Hypothalamus (tissue), 51 donors: ENCODE data around the gene ZNF512B.
"Not testable (repeated sequence)": the region's sequence is repeated elsewhere in the genome, so short reads cannot be mapped to it uniquely, and the experiment has no call there.

ENCODE experiments used
- DNase-seq, 51 donors: peaks; one replicate each; lab custom pipeline; 2025; lab: John Stamatoyannopoulos, UW

Gene ZNF512B

DNA sequence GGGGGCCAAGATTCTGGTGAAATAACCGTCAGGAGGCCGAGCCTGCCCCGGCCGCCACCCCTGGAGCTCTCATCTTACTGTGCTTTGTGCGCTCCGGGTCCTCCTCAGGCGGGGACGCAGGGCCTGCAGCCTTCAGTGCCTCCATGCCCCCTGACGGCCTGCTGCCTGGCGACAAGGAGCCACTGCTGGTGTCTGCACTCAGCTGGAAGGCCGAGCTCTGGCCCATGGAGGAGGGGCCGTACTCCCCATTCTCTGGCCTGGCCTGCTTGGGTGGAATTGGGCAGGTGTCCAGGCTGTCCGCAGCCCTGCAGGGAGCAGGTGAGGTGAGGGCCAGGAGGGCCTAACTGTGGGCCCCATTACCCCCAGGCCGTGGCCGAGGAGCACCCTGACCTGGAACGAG lies 5.3 kb downstream of the ZNF512B start:
- DNase-seq = no peak

DNA sequence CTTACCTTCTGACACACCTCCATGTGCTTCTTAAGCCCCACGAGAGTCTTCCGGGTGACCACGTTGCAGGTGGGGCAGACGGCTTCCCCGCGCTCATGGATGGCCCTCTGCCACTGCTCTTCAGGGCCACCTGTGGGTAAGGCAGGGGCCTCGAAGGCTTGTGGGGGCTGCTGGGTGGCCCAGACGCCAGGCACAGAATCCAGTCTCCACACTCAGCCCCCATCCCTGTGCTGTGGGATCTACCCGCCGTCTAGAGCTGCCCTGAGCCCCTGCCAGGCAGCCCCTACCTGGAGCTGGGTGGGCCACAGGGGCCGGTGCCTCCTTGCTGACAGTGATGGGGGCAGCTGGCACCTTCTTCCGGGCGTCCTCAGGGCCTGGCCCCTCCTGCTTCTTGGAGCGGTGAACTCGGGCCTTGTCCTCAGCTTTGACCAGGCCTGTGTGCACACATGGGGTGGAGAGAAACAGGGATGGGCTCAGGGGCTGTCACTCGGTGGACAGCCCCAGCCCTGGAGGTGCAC lies 5.9 kb downstream of the ZNF512B start:
- DNase-seq = no peak

DNA sequence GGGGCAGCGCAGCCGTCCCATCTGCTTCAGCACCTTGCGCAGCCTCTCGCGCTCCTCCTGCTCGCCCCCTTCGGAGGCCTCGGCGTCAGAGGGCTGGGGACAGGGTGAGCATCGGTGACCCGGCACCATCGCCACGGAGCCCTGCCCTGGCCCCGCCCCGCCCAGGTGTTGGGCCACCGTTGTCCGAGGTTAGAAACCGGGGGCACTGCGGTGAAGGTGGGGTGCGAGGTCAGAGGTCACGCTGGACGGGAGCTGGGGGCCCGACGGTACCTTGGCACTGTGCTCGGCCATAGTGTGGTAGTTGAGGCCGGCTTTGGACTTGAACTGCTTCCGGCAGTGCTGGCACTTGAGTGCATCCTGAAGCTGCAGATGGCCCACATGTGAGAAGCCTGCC lies 6.4 kb downstream of the ZNF512B start:
- DNase-seq = no peak

DNA sequence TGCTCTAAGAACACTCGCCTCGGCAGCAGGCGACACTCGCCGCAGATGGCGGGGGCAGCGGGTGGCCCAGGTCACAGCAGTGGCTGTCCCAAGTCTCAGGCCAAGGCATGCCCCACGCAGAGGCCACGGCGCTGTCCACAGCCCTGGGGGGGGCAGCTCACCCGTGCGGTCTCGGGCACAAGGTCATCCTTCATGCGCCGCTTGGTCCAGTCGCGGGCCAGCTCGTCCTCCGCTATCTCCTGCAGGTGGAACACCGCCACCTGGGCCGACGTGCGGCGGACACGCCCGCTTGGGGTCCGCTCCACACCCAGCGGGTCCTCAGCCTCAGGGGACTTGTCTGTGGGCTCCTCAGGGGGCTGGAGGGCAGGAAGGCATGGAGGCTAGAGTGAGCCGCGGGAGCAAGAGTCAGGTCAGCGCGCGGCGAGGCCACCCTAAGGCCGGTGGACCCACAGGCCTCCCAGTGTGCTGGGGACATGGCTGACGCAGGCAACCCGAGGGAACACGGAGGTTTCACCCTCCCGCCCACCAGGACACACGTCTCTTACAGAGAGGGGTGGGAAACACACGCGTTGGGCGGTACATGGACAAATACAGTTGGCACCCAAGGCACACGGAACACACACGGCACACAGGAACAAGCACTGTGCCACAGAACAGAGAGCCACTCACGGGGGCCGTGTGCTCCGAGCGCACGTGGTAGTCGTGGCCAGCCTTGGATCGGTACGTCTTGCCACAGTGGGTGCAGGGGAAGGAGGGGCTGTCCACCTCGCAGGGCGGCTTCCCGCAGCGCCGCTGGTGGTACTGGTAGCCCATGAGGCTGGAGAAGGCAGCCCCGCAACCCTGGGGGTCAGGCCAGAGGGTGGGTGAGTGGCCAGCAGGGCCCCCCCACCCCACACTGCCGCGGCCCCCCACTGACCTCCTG lies 7.0 kb downstream of the ZNF512B start:
- DNase-seq = no peak

DNA sequence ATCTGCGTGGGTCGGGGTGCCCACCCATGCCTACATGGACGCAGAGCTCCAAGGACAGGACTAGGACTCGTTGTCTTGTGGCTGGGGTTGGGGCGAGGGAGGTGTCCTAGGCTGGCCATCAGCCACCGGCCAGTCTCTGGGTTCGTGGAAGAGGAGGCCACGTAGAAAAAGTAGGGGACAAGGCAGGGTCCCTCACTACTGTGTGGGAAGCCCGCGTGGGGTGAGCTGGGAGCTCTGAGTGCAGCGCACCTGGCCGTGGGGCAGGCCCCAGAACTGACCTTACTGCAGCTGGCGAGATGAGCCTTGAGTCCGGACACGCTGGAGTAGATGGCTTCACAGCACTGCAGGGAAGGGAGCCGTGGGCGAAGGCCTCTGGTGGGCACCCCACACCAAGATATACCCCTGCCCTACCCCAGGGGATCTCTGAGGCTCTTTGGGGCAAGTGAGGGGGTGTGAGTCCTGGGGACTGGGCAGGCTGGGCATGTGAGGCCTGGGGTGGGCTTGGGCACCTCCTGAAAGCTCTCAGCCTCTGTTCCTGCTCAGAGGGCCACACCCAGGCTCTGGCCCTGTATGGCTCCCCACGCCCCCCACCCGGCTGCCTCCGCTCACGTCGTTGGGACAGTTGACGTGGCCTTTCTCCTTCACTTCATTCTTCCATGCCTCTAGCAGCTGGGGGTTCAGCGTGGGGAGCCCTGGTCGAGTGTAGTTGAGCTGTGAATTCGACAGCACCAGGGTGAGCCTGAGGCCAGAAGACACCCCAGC lies 7.9 kb downstream of the ZNF512B start:
- DNase-seq = no peak

DNA sequence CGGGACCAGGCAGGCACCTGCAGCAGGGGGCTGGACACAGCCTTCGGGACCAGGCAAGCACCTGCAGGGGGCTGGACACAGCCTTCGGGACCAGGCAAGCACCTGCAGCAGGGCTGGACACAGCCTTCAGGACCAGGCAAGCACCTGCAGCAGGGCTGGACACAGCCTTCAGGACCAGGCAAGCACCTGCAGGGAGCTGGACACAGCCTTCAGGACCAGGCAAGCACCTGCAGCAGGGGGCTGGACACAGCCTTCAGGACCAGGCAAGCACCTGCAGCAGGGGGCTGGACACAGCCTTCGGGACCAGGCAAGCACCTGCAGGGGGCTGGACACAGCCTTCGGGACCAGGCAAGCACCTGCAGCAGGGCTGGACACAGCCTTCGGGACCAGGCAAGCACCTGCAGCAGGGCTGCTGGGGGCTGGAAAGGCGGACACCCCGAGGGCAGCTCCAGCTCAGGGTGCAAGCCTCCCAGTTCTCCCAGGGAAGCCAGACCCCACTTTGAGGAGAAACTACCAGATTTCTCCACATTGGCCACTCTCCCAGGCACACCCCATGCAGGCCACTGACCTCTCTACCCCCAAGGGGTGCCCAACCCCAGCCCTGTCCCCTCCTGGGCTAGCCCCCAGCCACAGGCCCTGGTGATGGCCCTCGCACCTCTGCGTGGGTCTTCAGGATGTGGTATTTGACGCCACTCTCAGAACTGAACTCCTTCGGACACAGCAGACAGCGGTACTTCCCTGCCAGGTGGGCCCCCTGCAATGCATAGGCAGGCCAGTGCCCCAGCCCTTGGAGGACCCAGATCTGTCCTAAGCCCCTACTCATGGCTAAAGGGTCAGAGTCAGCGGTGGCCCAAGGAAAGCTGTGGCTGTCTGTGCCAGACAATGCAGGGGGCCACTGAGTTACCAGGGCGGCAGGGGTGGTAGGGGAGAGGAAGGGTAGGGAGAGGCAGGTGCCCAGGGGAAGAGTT lies 8.8 kb downstream of the ZNF512B start:
- DNase-seq = not testable (repeated sequence)

DNA sequence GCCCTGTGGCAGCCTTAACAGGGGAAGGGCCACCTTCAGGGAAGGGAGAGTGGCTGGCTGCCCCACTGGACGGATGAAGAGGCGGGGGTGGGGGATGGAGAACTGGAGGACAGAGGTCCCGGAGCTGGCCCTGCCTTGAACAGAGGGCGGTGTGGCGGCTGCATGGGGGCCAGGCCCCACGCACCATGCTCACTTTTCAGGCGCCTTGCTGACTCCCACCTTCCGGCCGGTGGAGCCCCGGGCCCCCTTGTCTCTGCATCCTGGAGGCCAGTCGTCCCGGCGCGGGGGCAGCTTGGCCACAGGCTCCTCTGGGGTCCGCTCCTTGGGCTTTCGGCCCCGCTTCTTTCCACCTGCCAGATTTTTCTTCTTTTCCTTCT lies 10.0 kb downstream of the ZNF512B start:
- DNase-seq = no peak

DNA sequence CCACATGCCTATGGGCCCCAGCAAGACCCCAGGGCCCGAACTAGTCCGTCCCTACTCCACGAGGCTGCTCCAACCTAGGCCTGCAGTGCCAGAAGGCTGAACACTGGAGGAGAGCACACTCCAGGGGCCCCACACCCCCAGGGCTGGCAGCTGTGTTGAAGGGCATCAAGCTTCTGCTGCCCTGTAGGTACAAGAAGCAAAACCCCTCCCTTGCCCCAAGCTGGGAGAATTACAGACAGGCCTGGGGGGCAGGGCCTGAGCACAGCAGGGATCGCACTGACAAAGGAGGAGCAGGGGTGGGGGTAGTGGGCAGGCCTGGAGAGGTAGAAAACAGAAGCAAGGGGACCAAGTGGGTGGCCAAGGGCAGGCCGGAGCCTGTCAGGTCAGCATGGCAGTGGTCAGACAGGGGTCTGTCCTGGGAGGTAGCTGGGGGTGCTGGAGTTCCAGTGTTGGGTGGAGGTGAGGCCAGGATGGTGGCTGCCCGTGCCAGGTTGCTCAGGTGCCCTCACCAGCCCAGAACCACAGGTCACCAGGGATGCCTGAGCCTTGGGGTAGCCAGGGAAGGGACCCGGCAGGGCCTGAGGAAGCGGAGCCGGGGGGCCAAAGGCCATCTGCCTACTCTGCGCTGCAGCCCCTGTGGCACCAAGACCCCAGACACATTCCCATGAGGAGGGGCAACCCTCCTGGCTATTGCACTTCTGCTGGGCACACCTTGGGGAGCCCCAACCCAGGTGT lies 10.6 kb downstream of the ZNF512B start:
- DNase-seq = no peak

DNA sequence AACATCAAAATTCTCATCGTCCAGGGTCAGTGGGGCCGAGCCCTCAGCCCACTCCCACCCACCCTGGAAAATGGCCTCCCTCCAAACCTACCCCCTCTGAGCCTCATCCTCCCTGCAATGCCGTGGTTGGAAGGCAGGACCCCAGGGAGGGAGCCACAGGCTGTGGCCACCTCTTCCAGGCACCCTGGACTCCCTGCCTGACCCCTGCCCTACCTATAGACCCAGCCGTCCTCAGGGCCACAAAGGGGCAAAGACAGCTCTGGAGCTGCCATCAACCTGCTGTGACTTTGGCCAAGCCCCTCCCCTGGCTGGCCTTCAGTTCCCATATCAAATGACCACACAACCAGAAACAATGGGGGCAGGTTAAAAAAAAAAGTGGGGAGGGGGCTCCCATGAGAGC lies 11.3 kb downstream of the ZNF512B start:
- no peak for DNase-seq

DNA sequence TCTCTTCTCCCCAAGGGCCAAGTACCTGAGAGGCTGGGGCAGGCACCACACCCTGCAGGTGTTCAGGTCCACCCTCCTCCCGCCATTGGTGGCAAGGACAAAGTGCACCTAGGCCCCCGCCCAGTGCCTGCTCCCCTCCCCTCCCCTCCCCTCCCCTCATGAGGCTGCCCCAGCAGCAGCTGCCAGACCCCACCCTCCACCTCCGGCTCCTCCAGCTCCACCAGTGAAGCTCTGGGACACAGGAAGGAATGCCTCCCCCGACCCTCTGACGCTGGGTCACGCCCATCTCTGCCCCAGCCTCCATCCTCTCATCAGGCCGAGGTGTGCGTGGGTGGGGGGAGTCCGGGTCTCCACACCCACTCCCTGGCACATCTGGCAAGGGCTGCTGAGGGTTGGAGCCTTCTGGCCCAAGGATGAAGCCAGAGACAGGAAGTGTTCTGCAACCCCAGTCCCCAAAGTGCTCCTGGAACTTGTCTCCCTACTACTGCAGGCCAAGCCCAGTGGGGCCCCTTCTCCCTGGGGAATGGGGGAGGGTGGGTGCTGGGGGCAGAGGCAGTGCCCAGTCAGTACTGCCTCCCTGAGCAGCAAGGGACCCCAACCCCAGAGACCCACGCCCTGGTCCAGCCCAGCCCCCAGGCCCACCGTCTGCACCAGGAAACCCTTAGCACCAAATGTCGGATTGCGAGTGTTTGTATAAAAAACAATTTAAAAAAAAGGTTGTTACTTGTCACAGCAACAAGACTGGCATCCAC lies 11.9 kb downstream of the ZNF512B start:
- DNase-seq = no peak

DNA sequence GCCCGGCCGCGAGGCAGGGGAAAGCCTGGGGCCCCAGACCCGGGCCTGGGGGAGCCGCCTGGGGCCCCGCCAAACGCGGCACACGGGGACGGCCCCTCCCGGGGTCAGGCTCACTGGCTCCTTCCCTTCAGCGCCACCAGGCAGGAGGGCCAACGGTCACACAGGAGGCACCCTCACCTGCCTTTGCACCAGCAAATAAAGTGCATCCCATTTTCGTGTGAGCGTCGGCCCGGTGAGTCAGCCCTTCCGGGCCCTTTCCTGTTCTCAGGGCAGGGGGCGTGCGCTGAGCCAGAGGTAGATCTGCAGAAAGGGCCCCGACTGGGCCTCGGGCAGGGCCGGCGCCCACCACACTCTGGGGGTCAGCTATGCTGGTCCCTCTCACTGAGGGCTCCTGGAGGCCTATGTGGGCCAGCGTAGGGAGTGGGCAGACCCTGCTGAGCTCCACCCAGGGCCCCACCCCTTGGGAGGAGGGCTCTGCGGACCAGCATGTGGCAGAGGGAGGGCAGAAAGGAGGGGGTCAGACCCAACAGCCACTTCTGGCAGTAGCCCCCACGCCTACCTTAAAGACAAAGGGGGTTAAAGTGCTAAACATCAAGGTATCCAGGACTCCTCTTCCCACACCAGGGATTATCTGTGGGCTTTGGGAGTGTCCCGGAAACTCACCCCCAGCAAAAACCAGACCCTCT lies 12.6 kb downstream of the ZNF512B start:
- peak in 33 of 51 donors; percentile 20 to 75 (median 46) for DNase-seq

DNA sequence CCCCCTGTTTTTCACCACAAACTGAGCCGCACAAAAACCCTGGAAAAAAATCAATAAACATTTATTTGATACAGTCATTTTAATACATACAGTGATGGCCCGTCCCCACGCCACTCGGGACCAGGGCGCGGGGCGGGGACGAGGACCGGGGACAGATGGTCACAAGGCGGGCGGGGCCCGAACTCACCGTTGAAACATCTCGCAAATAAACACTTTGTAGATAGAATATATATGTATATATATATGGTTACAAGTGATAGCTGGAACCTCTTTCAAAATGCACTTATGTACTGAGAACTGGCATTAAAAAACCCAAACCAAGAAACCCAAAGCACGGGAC lies 13.1 kb downstream of the ZNF512B start:
- peak in 2 of 51 donors; percentile 66 to 78 for DNase-seq

DNA sequence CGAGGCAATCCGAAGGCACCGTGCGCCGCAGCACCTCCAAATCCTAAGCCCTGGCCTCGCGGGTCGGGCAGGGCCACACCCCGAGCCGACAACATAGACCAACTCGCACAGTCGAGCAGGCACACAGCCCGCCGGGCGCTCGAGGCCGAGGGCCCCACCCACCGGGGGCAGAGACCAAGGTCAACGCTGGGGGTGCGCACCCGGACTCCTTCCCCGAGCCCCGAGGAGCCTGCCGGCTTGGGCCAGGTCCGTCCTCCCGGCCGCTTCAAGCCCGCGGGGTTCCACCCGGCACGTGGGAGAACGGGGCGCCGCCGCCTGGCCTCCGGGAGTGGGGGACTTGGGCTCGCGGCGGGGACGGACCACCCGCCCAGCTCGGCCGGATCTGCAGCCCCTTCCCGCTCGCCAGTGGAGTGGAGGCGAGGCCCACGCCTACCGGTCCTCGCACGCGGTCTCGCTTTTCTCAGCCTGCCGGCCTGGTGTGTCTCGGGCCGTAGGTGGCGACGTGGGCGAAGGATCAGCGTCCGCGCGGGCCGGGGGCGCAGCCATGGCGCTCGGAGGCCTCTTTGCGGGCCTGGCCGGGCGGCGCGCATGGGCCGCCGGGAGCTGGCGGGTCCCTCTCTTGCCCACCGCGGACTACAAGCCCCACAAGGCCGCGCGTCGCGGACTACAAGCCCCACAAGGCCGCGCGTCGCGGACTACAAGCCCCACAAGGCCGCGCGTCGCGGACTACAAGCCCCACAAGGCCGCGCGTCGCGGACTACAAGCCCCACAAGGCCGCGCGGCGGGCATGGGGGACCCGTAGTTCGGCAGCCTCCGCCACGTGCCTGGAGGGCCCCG lies 13.7 kb downstream of the ZNF512B start, which contains the start of gene UCKL1:
UCKL1 (minus strand) TSS at position 590 of the 837 bp plus-strand sequence; CDS start at position 546, 44 bp downstream.
- DNase-seq = peak in 50 of 51 donors; percentile 38 to 96 (median 82)

DNA sequence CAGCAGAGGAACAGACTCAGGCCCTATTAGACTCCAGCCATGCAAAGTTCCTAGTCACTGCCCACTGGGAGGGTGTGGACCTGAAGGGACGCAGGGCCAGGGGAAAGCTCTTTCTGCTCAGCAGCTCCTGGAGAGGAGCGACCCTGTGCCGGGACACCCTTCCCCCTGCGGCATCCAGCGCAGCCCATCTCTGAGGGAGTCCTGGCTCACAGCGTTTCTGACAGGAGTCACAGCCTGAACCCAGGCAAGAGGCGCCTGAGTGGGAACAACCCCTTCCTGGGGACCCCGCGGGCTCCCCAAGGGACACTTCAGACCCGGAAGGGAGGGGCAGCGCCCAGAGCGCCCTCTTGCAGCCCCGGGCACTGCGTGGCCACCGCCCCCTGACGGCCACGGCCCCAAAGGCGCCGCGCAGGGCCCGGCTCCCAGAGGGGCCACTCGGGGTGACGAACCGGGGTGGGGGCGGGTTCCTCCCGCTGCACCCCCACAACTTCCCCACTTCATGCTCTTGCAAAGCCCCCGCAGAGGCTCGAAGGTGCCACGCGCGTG lies 14.4 kb downstream of the ZNF512B start:
- DNase-seq = peak in 30 of 51 donors; percentile 24 to 72 (median 52)

DNA sequence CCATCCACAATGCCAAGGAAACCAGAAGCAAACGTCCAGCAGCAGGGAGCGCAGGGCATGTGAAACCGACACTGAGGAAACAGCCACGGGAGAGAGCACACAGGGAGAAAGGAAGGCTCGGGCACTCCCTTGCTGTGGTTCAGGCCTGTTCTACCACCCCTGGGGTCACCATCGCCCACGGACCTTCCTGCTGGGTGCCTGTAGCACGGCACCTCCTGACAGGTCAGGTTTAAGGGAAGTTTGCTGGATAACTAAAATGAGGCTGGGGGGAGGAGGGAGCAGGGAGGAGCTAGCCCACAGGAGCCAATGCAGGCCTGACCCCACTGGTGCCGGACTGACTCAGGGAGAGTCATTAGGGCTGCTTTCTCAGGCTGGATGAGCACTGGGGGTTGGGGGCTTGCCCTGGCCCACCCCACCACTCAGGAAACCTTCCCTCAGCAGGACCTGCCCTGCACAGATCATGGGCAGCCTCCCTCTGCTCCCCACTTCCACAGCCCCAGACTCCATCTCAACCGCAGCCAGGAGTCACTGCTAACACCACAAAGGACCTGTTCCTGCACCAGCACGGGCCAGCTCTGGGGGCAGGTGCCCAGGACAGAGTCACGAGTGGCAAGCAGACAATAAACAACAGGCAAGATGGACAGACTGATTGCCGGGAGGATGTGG lies 15.8 kb downstream of the ZNF512B start:
- no peak for DNase-seq

DNA sequence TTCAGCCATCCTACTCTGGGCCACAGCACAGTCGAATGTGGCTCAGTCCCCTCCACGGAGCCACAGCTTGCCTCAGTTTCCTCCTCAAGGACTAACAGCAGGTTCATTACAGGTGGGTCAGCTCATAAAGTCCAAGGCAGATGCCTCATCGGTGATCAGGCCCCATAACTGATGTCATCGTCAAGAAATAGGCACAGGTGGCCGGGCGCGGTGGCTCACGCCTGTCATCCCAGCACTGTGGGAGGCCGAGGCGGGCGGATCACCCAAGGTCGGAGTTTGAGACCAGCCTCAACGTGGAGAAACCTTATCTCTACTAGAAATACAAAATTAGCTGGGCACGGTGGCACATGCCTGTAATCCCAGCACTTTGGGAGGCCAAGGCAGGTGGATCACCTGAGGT lies 17.0 kb downstream of the ZNF512B start:
- no peak for DNase-seq

DNA sequence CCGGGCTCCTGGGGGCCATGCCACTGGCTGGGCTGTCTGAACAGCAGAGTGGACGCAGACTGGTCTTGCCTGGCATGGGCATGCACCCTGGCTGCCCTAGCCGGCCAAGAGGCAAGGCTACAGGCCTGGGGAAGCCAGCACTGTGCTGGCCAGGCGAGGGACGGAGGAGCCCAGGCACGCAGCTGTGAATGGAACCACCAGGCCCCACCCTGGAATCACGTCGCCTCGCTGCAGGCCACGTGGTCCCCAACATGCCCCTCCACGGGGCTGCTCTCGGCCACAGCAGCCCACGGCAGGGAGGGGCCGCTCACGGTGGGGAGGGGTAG lies 17.6 kb downstream of the ZNF512B start:
- no peak for DNase-seq
